ENCODE results near the gene EVPLL. TPM values are rescaled to one million over a fixed set of nuclear protein-coding genes. Genes with fewer than 3 reads are reported as not detected.

EVPLL gene
- total and polyA plus RNA-seq, 10 donors = not detected

GRCh38 chr17:18363101-18364049 is 14.2 kb upstream of the EVPLL start, which contains the start of gene SHMT1:
SHMT1 (minus strand) TSS chr17:18363550; CDS start chr17:18355981, 7,569 bp downstream.
- intact Hi-C loops (cut with DNase I; ENCODE audit: low total_unique reads) = no loop called here
- TF ChIP-seq POLR2AphosphoS5 (IDR thresholded peaks at IDR 0.05) = peak; percentile 87 to 94 (median 93)
- peak in 2 of 11 experiments; percentile 28 to 38 for TF ChIP-seq CTCF (IDR thresholded peaks at IDR 0.05 in 8 of 11, conservative IDR thresholded peaks at IDR 0.05 in 3 of 11)
- TF ChIP-seq POLR2A (IDR thresholded peaks at IDR 0.05) = peak in 2 of 3 donors; percentile 3 to 52
- peaks cover 0 to 23% (median 0%) of the 10 kb centered on the region in 6 donors for H3K36me3 ChIP-seq
- H3K27ac ChIP-seq = peak within 1 kb of the TSS in 7 of 8 donors; percentile 46 to 85 (median 81)
- WGBS, 5 donors = 1 to 2% (median 1%) methylated on average over 48 to 76 of the region's 76 CpGs
- H3K27me3 ChIP-seq (replicated peaks in 1 of 7) = no peaks in the 10 kb centered on the region
- no peaks in the 10 kb centered on the region for H3K9me3 ChIP-seq
- H3K4me3 ChIP-seq = peak within 1 kb of the TSS; percentile 62 to 96 (median 80)
- peaks cover 4 to 30% (median 22%) of the 10 kb centered on the region in 6 donors for H3K4me1 ChIP-seq
- peak; percentile 98 for DNase-seq

GRCh38 chr17:18364166-18364565 is 13.4 kb upstream of the EVPLL start:
- intact Hi-C loops (cut with DNase I; ENCODE audit: low total_unique reads) = no loop called here
- Histone ChIP-seq H3K36me3 (peaks cover 0 to 15% (median 0%) of the 10 kb centered on the region in 6 donors), H3K4me3 (peak overlapping the region in 2 of 8 donors; percentile 78 to 90), H3K9me3 (no peaks in the 10 kb centered on the region), H3K27ac (no peak overlapping the region), H3K27me3 (replicated peaks in 1 of 7) (no peaks in the 10 kb centered on the region), H3K4me1 (peaks cover 4 to 30% (median 22%) of the 10 kb centered on the region in 6 donors)
- TF ChIP-seq POLR2AphosphoS5 (IDR thresholded peaks at IDR 0.05) (no peak), CTCF (IDR thresholded peaks at IDR 0.05 in 8 of 11, conservative IDR thresholded peaks at IDR 0.05 in 3 of 11) (no peak), POLR2A (IDR thresholded peaks at IDR 0.05) (no peak)
- 88 to 98% (median 93%) methylated on average over 6 of the region's 6 CpGs for WGBS, 5 donors
- DNase-seq = no peak

- Histone ChIP-seq H3K27me3 (replicated peaks in 1 of 7) (peaks cover 0 to 27% (median 0%) of the 10 kb centered on the region in 7 donors), H3K4me3 (no peak overlapping the region), H3K36me3 (no peaks in the 10 kb centered on the region), H3K9me3 (no peaks in the 10 kb centered on the region), H3K27ac (no peak overlapping the region), H3K4me1 (peaks cover 0 to 4% (median 2%) of the 10 kb centered on the region in 6 donors)
- intact Hi-C loops (cut with DNase I; ENCODE audit: low total_unique reads) = no loop called here
- no peak for DNase-seq
- TF ChIP-seq CTCF (IDR thresholded peaks at IDR 0.05 in 8 of 11, conservative IDR thresholded peaks at IDR 0.05 in 3 of 11) = no peak
- no peak for TF ChIP-seq POLR2AphosphoS5 (IDR thresholded peaks at IDR 0.05)
- TF ChIP-seq POLR2A (IDR thresholded peaks at IDR 0.05) = no peak
- WGBS, 5 donors = 85 to 90% (median 88%) methylated on average over 8 of the region's 8 CpGs
Observed at GRCh38 chr17:18368946-18369345, 8.6 kb upstream of the EVPLL start.

GRCh38 chr17:18370761-18371160 is 6.8 kb upstream of the EVPLL start:
- TF ChIP-seq POLR2AphosphoS5 (IDR thresholded peaks at IDR 0.05) = no peak
- no peak for TF ChIP-seq POLR2A (IDR thresholded peaks at IDR 0.05)
- TF ChIP-seq CTCF (IDR thresholded peaks at IDR 0.05 in 8 of 11, conservative IDR thresholded peaks at IDR 0.05 in 3 of 11) = no peak
- WGBS, 5 donors = 42 to 80% (median 49%) methylated on average over 5 of the region's 5 CpGs
- intact Hi-C loops (cut with DNase I; ENCODE audit: low total_unique reads) = no loop called here

More at GRCh38 chr17:18370761-18371160, 6.8 kb upstream of the EVPLL start:
- Histone ChIP-seq H3K27ac (no peak overlapping the region), H3K36me3 (no peaks in the 10 kb centered on the region), H3K27me3 (replicated peaks in 1 of 7) (peaks cover 0 to 27% (median 0%) of the 10 kb centered on the region in 7 donors), H3K4me3 (no peak overlapping the region), H3K9me3 (peaks cover 0 to 10% (median 6%) of the 10 kb centered on the region in 8 donors), H3K4me1 (no peaks in the 10 kb centered on the region)
- DNase-seq = no peak

Data from spleen (tissue), 11 donors.